Measurements from ENCODE around the gene JAKMIP1.

- no peak for TF ChIP-seq CTCF (IDR thresholded peaks at IDR 0.05)
- no peak for TF ChIP-seq POLR2A (IDR thresholded peaks at IDR 0.05)
Measured at GRCh38 chr4:5982156-5982973, 218.0 kb downstream of the JAKMIP1 start.
